GM18520 (cell line): ENCODE measurements around the gene GIMAP1.

Source experiments
- ATAC-seq: cut with Tn5 transposase; IDR thresholded peaks from one replicate; pipeline ENCODE4 v1.9.1; 2021; ENCODE audit not compliant: unreplicated experiment

Gene GIMAP1

GRCh38 chr7:150745876-150746275 lies 29.5 kb downstream of the GIMAP1 start:
- no peak for ATAC-seq

DNA sequence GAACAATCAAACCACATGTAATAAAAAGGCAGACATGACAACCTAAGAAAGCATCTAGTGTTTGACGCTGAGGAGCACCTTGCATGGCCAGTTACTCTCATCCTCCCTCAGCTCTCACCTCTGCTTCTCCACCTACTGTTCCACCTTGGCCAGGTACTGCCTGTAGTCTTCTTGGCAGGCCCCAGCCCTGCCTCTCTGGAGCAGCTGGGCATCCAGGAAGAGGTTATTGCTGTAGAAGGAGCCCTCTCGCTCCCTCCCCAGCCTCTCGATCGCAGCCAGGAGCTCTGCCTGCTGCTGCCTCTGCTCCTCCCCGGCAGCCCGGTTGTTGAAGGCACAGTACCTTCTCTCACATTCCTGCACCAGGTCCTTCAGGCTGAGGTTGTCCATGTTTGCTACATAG lies 30.5 kb downstream of the GIMAP1 start:
- no peak for ATAC-seq

DNA sequence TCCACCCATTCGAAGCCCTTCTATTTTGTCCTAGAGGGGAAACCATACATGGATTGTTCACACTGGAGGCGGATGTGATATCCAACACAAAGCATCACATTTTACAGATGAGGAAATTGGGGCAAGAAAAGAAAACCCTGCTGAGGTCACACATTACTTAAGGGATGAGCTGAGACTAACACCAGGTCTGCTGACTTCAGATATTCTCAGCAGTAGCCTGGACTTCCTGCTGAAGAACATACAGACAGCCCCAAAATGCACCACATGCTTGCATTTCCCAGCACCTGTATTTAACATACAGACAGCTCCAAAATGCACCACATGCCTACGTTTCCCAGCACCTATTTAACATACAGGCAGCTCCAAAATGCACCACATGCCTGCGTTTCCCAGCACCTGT lies 32.0 kb downstream of the GIMAP1 start:
- no peak for ATAC-seq

DNA sequence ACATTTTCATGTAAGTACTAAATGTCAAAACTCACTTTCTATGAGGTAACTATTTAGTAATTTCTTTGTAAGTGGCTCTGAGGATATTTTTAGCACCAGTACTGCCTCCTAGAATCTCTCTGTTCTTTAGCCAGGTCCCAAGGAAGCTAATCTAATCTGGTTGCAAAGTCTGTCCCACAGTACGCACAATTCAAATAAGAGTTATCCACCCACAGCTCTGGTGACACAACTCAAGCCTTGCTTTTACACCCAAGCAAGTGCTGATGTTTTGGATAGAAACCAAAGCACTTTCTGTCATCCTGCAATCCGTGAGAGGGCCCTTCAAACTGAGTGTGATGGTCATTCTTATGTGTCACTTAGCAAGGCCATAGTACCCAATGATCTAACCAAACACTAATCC lies 35.3 kb downstream of the GIMAP1 start:
- ATAC-seq, result no peak

- ATAC-seq, result no peak
These were observed 36.8 kb downstream of the GIMAP1 start for GRCh38 chr7:150753239-150753638.

DNA sequence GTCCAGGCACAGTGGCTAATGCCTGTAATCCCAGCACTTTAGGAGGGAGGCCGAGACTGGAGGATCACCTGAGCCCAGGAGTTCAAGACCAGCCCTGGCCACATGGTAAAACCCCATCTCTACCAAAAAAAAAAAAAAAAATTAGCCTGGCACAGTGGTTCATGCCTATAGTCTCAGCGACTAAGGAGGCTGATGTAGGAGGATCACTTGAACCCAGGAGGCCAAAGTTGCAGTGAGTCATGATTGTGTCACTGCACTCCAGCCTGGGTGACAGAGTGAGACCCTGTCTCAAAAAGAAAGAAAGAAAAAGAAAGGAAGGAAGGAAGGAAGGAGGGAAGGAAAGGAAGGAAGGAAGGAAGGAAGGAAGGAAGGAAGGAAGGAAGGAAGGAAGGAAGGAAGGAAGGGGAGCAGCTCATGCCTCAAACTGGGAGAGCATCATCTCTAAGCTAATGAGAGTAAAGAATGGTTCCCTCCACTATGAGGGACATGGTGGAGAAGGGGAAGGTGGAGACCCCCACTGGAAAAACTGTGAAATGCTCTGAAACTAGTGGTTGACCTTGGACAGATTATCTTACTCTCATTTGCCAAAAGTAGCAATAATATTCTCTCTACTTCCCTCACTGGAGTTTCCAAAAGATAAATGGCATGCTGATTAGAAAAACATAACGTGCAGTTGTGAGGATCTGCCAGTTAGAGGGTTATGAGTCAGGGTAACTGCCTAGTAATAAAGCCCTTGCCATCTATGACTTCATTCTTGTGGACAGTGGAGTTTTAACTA lies 37.6 kb downstream of the GIMAP1 start:
- ATAC-seq, result no peak

DNA sequence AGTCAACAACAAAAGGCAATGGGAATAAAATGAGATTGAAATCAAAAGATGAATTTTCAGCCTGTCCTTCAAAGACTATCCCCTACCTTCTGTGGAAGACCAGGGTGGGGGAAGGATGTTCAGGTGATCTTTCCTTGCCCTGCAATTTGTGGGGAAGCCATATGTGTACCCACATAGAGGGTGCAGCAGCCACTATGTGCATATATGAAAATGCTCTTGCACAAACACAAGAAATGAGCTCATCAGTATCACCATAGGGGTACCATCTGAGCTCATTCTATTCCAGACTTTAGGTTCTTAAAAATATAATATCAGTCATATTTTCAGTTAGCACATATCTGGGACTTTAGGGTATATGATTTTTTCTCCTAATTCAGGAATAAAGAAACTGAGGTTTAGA lies 38.5 kb downstream of the GIMAP1 start:
- no peak for ATAC-seq

- ATAC-seq, result no peak
These were observed 39.2 kb downstream of the GIMAP1 start for GRCh38 chr7:150755473-150756099.

DNA sequence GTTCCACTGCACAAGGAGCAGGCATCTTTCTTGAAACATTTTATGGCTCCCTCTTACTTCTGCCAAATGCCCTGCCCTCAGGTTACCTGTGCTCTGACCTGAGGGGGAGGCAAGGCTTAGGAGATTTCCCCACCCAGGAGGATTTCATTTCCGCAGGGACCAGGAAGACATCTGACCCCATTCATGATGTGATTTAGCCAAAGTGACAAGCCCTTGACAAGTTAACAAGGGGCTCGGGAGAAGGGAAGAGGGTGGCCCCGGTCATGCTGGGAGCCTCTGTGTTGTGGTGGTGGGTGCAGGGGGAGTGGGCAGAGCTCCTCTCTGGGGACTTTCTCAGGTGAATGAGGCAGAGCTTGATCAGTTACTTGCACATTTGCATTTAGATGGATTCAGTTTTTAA lies 39.8 kb downstream of the GIMAP1 start:
- ATAC-seq, result no peak

- ATAC-seq, result no peak
These were observed 40.4 kb downstream of the GIMAP1 start for GRCh38 chr7:150756858-150757257.

- ATAC-seq, result no peak
These were observed 43.1 kb downstream of the GIMAP1 start for GRCh38 chr7:150759479-150759878.

GRCh38 chr7:150766334-150766709 lies 49.9 kb downstream of the GIMAP1 start:
- no peak for ATAC-seq

DNA sequence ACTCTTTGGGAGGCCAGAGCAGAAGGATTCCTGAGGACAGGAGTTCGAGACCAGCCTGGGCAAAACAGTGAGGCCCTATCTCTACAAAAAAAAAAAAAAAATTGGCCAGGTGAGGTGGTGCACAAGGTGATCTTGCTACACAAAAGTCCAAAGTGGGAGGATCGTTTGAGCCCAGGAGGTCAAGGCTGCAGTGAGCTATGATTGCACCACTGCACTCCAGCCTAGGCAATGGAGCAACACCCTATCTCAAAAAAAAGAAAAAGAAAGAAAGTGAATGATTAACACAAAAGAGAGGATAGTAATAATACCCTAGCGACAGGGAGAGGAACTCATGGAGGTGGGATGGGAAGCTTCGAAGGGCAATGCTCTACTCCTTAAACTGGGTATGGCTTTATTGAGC lies 53.4 kb downstream of the GIMAP1 start:
- ATAC-seq, result no peak
